HEK293 (cell line): ENCODE results near the gene SNX8.

ENCODE experiments used
- CTCF ChIA-PET: fragments of 350-600 bp; formaldehyde crosslinking; extraction: SDS; loops from one replicate; lab custom pipeline; 2021; ENCODE audit warnings: antibody characterized with exemption; lab: Yijun Ruan, JAX
- POLR2A ChIA-PET: fragments of 300-600 bp; formaldehyde crosslinking; extraction: SDS; loops from one replicate; lab custom pipeline; 2020; ENCODE audit warnings: antibody characterized with exemption, inconsistent platforms; lab: Yijun Ruan, JAX
- H3K27ac ChIP-seq: fragments of 200-500 bp; sonication (Bioruptor generic); 2 replicates; pipeline ENCODE4 v1.5.1; 2014; ENCODE audit warnings: low read depth, low read length, control low read depth, inconsistent platforms; ENCODE audit errors: extremely low read depth
- H3K36me3 ChIP-seq, 2 experiments: fragments of 200-500 bp in 1 of 2; sonication (Bioruptor generic) in 1 of 2; 1 replicate in 1 of 2; 2 replicates in 1 of 2; pipeline ENCODE4 v1.5.1; 2014 to 2017; ENCODE audit warnings: inconsistent platforms in 2 of 2, low read length in 2 of 2; ENCODE audit not compliant: control insufficient read depth in 2 of 2, insufficient read depth in 1 of 2
- H3K4me1 ChIP-seq: fragments of 200-500 bp; sonication (Bioruptor generic); 2 replicates; pipeline ENCODE4 v1.5.1; 2014; ENCODE audit warnings: mild to moderate bottlenecking, low read length, inconsistent platforms; ENCODE audit not compliant: control insufficient read depth, insufficient read depth
- H3K4me3 ChIP-seq: 2 replicates; pipeline ENCODE4 v1.5.1; 2011; ENCODE audit warnings: low read depth, mild to moderate bottlenecking, control low read depth, low read length, moderate library complexity
- H3K9me3 ChIP-seq: fragments of 200-500 bp; sonication (Bioruptor generic); 2 replicates; pipeline ENCODE4 v1.5.1; 2014; ENCODE audit warnings: low read depth, low read length, inconsistent platforms; ENCODE audit not compliant: control insufficient read depth, insufficient read depth
- FEZF1 ChIP-seq: fragments of 450-650 bp; formaldehyde crosslinking; IDR thresholded peaks from 2 replicates; pipeline ENCODE4 v1.5.1; 2016; ENCODE audit warnings: missing biosample characterization, missing genetic modification characterization
- HOXA7 ChIP-seq: sonication (generic); formaldehyde crosslinking; IDR thresholded peaks from 2 replicates; pipeline ENCODE4 v1.8.1; 2022; ENCODE audit warnings: missing genetic modification reagents, borderline replicate concordance
- HOXC10 ChIP-seq: sonication (generic); formaldehyde crosslinking; IDR thresholded peaks from 2 replicates; pipeline ENCODE4 v1.8.1; 2023; ENCODE audit warnings: mild to moderate bottlenecking, missing genetic modification reagents
- MEIS1 ChIP-seq: sonication (generic); formaldehyde crosslinking; IDR thresholded peaks from 2 replicates; pipeline ENCODE4 v1.8.1; 2022; ENCODE audit warnings: missing genetic modification reagents, mild to moderate bottlenecking, borderline replicate concordance
- MYNN ChIP-seq: fragments of 450-650 bp; formaldehyde crosslinking; IDR thresholded peaks from 2 replicates; pipeline ENCODE4 v1.5.1; 2016; ENCODE audit warnings: missing biosample characterization, missing genetic modification characterization, borderline replicate concordance
- MZF1 ChIP-seq: fragments of 450-650 bp; formaldehyde crosslinking; IDR thresholded peaks from 2 replicates; pipeline ENCODE4 v1.5.1; 2017; ENCODE audit warnings: missing biosample characterization, missing genetic modification characterization, borderline replicate concordance
- OVOL3 ChIP-seq: fragments of 450-650 bp; formaldehyde crosslinking; IDR thresholded peaks from 2 replicates; pipeline ENCODE4 v1.5.1; 2016; ENCODE audit warnings: missing biosample characterization, missing genetic modification characterization
- REPIN1 ChIP-seq: fragments of 450-650 bp; formaldehyde crosslinking; IDR thresholded peaks from 2 replicates; pipeline ENCODE4 v1.5.1; 2017; ENCODE audit warnings: missing biosample characterization, missing genetic modification characterization, low read depth
- SALL2 ChIP-seq: fragments of 450-650 bp; formaldehyde crosslinking; IDR thresholded peaks from 2 replicates; pipeline ENCODE4 v1.5.0; 2017; ENCODE audit warnings: missing biosample characterization, mild to moderate bottlenecking, missing genetic modification characterization, borderline replicate concordance
- WT1 ChIP-seq: fragments of 450-650 bp; formaldehyde crosslinking; IDR thresholded peaks from 2 replicates; pipeline ENCODE4 v1.5.1; 2016; ENCODE audit warnings: missing biosample characterization, missing genetic modification characterization
- YY2 ChIP-seq: fragments of 450-650 bp; formaldehyde crosslinking; IDR thresholded peaks from 2 replicates; pipeline ENCODE4 v1.5.1; 2016; ENCODE audit warnings: missing biosample characterization, missing genetic modification characterization
- ZBTB17 ChIP-seq: fragments of 450-650 bp; formaldehyde crosslinking; IDR thresholded peaks from 2 replicates; pipeline ENCODE4 v1.5.1; 2016; ENCODE audit warnings: missing biosample characterization, missing genetic modification characterization
- ZBTB8A ChIP-seq: fragments of 450-650 bp; formaldehyde crosslinking; IDR thresholded peaks from 2 replicates; pipeline ENCODE4 v1.5.1; 2016; ENCODE audit warnings: missing biosample characterization, missing genetic modification characterization
- ZIC2 ChIP-seq: fragments of 450-650 bp; formaldehyde crosslinking; IDR thresholded peaks from 2 replicates; pipeline ENCODE4 v1.5.1; 2016; ENCODE audit warnings: missing biosample characterization, missing genetic modification characterization
- ZNF132 ChIP-seq: fragments of 450-650 bp; formaldehyde crosslinking; IDR thresholded peaks from 2 replicates; pipeline ENCODE4 v1.5.1; 2017; ENCODE audit warnings: missing biosample characterization, missing genetic modification characterization, borderline replicate concordance
- ZNF133 ChIP-seq: fragments of 450-650 bp; formaldehyde crosslinking; IDR thresholded peaks from 2 replicates; pipeline ENCODE4 v1.5.1; 2016; ENCODE audit warnings: missing biosample characterization, missing genetic modification characterization
- ZNF140 ChIP-seq: fragments of 450-650 bp; formaldehyde crosslinking; IDR thresholded peaks from 2 replicates; pipeline ENCODE4 v1.5.1; 2016; ENCODE audit warnings: missing biosample characterization, missing genetic modification characterization
- ZNF23 ChIP-seq: fragments of 450-650 bp; formaldehyde crosslinking; IDR thresholded peaks from 2 replicates; pipeline ENCODE4 v1.5.1; 2016; ENCODE audit warnings: missing biosample characterization, missing genetic modification characterization, borderline replicate concordance
- ZNF274 ChIP-seq, 2 experiments: fragments of 200-500 bp in 1 of 2; fragments of 450-650 bp in 1 of 2; sonication (Bioruptor generic) in 1 of 2; formaldehyde crosslinking in 1 of 2; IDR thresholded peaks; 2 replicates each; pipeline versions ENCODE4 v1.5.1 to v1.6.1; 2014 to 2016; ENCODE audit warnings: borderline replicate concordance in 1 of 2, inconsistent platforms in 1 of 2, low read length in 1 of 2, missing biosample characterization in 1 of 2, missing genetic modification characterization in 1 of 2
- ZNF292 ChIP-seq: fragments of 450-650 bp; formaldehyde crosslinking; IDR thresholded peaks from 2 replicates; pipeline ENCODE4 v1.5.1; 2016; ENCODE audit warnings: low read depth, missing biosample characterization, missing genetic modification characterization, borderline replicate concordance
- ZNF350 ChIP-seq: fragments of 450-650 bp; formaldehyde crosslinking; IDR thresholded peaks from 2 replicates; pipeline ENCODE4 v1.5.0; 2017; ENCODE audit warnings: missing biosample characterization, mild to moderate bottlenecking, missing genetic modification characterization
- ZNF37A ChIP-seq: fragments of 450-650 bp; IDR thresholded peaks from 2 replicates; pipeline ENCODE4 v1.5.1; 2018; ENCODE audit warnings: missing biosample characterization, missing genetic modification characterization
- ZNF433 ChIP-seq: fragments of 450-650 bp; formaldehyde crosslinking; IDR thresholded peaks from 2 replicates; pipeline ENCODE4 v1.5.1; 2016; ENCODE audit warnings: missing biosample characterization, missing genetic modification characterization, low read depth
- ZNF561 ChIP-seq: fragments of 450-650 bp; IDR thresholded peaks from 2 replicates; pipeline ENCODE4 v1.5.1; 2018; ENCODE audit warnings: missing biosample characterization, missing genetic modification characterization, borderline replicate concordance
- ZNF623 ChIP-seq: fragments of 450-650 bp; formaldehyde crosslinking; IDR thresholded peaks from 2 replicates; pipeline ENCODE4 v1.5.1; 2016; ENCODE audit warnings: missing biosample characterization, missing genetic modification characterization
- ZNF701 ChIP-seq: fragments of 450-650 bp; formaldehyde crosslinking; IDR thresholded peaks from 2 replicates; pipeline ENCODE4 v1.5.1; 2016; ENCODE audit warnings: missing biosample characterization, missing genetic modification characterization
- ZNF777 ChIP-seq: fragments of 450-650 bp; formaldehyde crosslinking; IDR thresholded peaks from 2 replicates; pipeline ENCODE4 v1.5.1; 2017; ENCODE audit warnings: missing biosample characterization, missing genetic modification characterization, borderline replicate concordance
- ZNF830 ChIP-seq: fragments of 450-650 bp; IDR thresholded peaks from 2 replicates; pipeline ENCODE4 v1.5.0; 2018; ENCODE audit warnings: missing biosample characterization, missing genetic modification characterization, low read depth, mild to moderate bottlenecking, moderate library complexity
- ZNF837 ChIP-seq: fragments of 450-650 bp; formaldehyde crosslinking; IDR thresholded peaks from 2 replicates; pipeline ENCODE4 v1.5.1; 2016; ENCODE audit warnings: missing biosample characterization, missing genetic modification characterization
- ZSCAN16 ChIP-seq: fragments of 450-650 bp; formaldehyde crosslinking; IDR thresholded peaks from 2 replicates; pipeline ENCODE4 v1.5.1; 2016; ENCODE audit warnings: missing biosample characterization, missing genetic modification characterization
- ZSCAN23 ChIP-seq: fragments of 450-650 bp; formaldehyde crosslinking; IDR thresholded peaks from 2 replicates; pipeline ENCODE4 v1.5.1; 2016; ENCODE audit warnings: missing biosample characterization, missing genetic modification characterization
- ZSCAN30 ChIP-seq: fragments of 450-650 bp; IDR thresholded peaks from 2 replicates; pipeline ENCODE4 v1.5.1; 2018; ENCODE audit warnings: missing biosample characterization, mild to moderate bottlenecking, missing genetic modification characterization, moderate library complexity
- TF ChIP-seq, protein P1 (sequence below): fragments of 450-650 bp; formaldehyde crosslinking; IDR thresholded peaks from 2 replicates; pipeline ENCODE4 v1.5.1; 2017; ENCODE audit warnings: missing biosample characterization, missing genetic modification characterization
- TF ChIP-seq, protein P2 (sequence below): fragments of 450-650 bp; formaldehyde crosslinking; IDR thresholded peaks from 2 replicates; pipeline ENCODE4 v1.5.1; 2016; ENCODE audit warnings: missing biosample characterization, missing genetic modification characterization

Gene SNX8

DNA sequence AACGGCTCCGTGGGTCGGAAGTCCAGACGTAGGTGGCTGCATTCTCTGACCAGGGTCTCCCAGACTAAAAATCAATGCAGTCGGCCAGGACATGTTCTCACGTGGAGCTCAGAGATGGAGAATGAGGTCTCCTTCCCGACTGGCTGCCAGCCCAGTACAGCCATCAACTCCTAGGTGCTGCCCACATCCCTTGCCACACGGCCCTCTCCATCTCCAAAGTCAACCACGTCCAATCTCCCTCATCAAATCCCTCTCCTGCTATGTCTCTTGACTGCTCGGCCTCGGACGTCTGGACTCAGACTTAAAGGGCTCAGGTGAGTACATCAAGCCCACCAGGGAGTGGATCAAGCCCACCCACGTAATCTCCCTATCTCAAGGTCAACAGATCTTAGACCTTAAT lies 88.4 kb downstream of the SNX8 start (continued):
- no peak for TF ChIP-seq ZNF274 (IDR thresholded peaks at IDR 0.05; ENCODE audit: low read length)
- TF ChIP-seq ZNF274 (tag by site-specific recombination; IDR thresholded peaks at IDR 0.05; ENCODE audit: borderline replicate concordance): no peak
- TF ChIP-seq ZNF350 (tag by site-specific recombination): no peak
- TF ChIP-seq ZNF433 (tag by site-specific recombination): no peak
- no peak for TF ChIP-seq ZSCAN30 (tag by site-specific recombination)
- TF ChIP-seq ZNF830 (tag by site-specific recombination): no peak
- TF ChIP-seq, all 188 proteins: peak for 0

DNA sequence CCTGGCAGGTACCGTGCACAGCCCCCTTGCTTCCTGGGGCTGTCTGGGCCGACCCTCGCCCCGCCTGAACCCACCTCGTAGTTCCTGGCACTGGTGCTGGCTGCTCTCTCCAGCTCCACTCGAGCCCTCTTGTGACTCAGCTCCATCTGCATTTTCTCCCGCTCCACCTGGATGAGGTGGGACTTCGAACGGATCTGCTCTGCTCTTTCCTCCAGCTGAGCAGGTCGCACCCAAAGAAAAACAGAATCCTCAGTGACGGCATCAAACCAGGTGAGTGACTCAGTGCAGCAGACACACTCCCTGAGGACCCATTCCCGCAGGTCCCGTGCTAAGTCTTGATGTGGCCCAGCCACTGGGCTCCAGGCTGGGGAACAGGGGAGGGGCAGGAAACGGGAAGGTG lies 88.9 kb downstream of the SNX8 start:
- no peak overlapping the region for H3K4me3 ChIP-seq
- POLR2A ChIA-PET: no interaction called here
- TF ChIP-seq ZNF37A: no peak
- TF ChIP-seq ZNF133 (tag by site-specific recombination): no peak
- TF ChIP-seq ZNF837: no peak
- no peak for TF ChIP-seq ZNF701 (tag by site-specific recombination)
- no peak for TF ChIP-seq MYNN (tag by site-specific recombination)
- TF ChIP-seq ZNF132 (tag by site-specific recombination): no peak
- no peak for TF ChIP-seq ZIC2 (tag by site-specific recombination)
- TF ChIP-seq, protein P1, sequence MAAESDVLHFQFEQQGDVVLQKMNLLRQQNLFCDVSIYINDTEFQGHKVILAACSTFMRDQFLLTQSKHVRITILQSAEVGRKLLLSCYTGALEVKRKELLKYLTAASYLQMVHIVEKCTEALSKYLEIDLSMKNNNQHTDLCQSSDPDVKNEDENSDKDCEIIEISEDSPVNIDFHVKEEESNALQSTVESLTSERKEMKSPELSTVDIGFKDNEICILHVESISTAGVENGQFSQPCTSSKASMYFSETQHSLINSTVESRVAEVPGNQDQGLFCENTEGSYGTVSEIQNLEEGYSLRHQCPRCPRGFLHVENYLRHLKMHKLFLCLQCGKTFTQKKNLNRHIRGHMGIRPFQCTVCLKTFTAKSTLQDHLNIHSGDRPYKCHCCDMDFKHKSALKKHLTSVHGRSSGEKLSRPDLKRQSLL (tag by site-specific recombination): no peak
- no peak for TF ChIP-seq YY2
- TF ChIP-seq ZSCAN16: no peak
- TF ChIP-seq ZSCAN23 (tag by site-specific recombination): no peak
- no peak for TF ChIP-seq ZNF140 (tag by site-specific recombination)
- no peak for TF ChIP-seq ZNF623 (tag by site-specific recombination)
- TF ChIP-seq ZNF777 (tag by site-specific recombination): no peak
- TF ChIP-seq ZBTB8A (tag by site-specific recombination): no peak
- no peak for TF ChIP-seq SALL2 (tag by site-specific recombination)
- no peak for TF ChIP-seq OVOL3 (tag by site-specific recombination)
- TF ChIP-seq, all 188 proteins: peak for 0
- Histone ChIP-seq H3K4me1 (no peaks in the 10 kb centered on the region), H3K9me3 (no peaks in the 10 kb centered on the region), H3K36me3 (peaks cover 11 to 92% of the 10 kb centered on the region in 2 experiments), H3K27ac (no peak overlapping the region)
- CTCF ChIA-PET: no interaction called here

DNA sequence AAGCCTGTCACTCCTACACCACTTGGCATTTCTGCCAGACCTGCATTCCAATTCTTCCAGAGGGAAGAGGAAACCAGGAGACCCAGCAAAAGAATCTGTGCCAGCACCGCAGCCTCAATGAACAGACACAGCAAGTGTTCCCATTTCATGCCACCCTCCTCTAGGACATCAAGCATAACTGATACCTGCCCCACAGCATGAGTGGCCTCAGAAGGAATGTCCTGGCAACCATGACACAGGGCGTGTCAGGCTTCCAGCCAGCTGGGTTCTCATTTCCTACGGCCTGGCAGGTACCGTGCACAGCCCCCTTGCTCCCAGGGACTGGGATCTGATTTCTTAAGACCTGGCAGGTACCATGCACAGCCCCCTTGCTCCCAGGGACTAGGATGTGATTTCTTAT lies 89.3 kb downstream of the SNX8 start:
- Histone ChIP-seq H3K9me3 (no peaks in the 10 kb centered on the region), H3K27ac (no peak overlapping the region), H3K4me3 (no peak overlapping the region), H3K36me3 (peaks cover 11 to 92% of the 10 kb centered on the region in 2 experiments), H3K4me1 (no peaks in the 10 kb centered on the region)
- no peak for TF ChIP-seq ZNF292 (tag by site-specific recombination)
- no peak for TF ChIP-seq MZF1 (tag by site-specific recombination)
- TF ChIP-seq ZNF37A: no peak
- TF ChIP-seq FEZF1 (tag by site-specific recombination): no peak
- no peak for TF ChIP-seq WT1 (tag by site-specific recombination)
- TF ChIP-seq HOXC10 (CRISPR knock-in tag): no peak
- no peak for TF ChIP-seq MEIS1 (CRISPR knock-in tag)
- TF ChIP-seq ZNF561 (tag by site-specific recombination): no peak
- TF ChIP-seq, protein P2, sequence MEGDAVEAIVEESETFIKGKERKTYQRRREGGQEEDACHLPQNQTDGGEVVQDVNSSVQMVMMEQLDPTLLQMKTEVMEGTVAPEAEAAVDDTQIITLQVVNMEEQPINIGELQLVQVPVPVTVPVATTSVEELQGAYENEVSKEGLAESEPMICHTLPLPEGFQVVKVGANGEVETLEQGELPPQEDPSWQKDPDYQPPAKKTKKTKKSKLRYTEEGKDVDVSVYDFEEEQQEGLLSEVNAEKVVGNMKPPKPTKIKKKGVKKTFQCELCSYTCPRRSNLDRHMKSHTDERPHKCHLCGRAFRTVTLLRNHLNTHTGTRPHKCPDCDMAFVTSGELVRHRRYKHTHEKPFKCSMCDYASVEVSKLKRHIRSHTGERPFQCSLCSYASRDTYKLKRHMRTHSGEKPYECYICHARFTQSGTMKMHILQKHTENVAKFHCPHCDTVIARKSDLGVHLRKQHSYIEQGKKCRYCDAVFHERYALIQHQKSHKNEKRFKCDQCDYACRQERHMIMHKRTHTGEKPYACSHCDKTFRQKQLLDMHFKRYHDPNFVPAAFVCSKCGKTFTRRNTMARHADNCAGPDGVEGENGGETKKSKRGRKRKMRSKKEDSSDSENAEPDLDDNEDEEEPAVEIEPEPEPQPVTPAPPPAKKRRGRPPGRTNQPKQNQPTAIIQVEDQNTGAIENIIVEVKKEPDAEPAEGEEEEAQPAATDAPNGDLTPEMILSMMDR (tag by site-specific recombination): no peak
- TF ChIP-seq ZNF23: no peak
- TF ChIP-seq REPIN1 (tag by site-specific recombination): no peak
- no peak for TF ChIP-seq HOXA7 (CRISPR knock-in tag)
- TF ChIP-seq ZBTB17 (tag by site-specific recombination): no peak
- ChIA-PET POLR2A (no interaction called here), CTCF (no interaction called here)
